BJ (cell line): ENCODE results near the gene FST. TPM values are rescaled to one million over a fixed set of nuclear protein-coding genes. Genes with fewer than 3 reads are reported as not detected.
A peak's percentile ranks its signal among the peaks of the same experiment; 100 is the strongest.

ENCODE experiments used
- CTCF ChIA-PET: fragments of 350-600 bp; formaldehyde crosslinking; extraction: SDS; loops from one replicate; lab custom pipeline; 2021; ENCODE audit warnings: antibody characterized with exemption, inconsistent platforms; lab: Yijun Ruan, JAX
- POLR2A ChIA-PET: fragments of 300-600 bp; sonication (Branson Sonifier 250); formaldehyde crosslinking; extraction: SDS; loops from one replicate; lab custom pipeline; 2021; ENCODE audit warnings: antibody characterized with exemption; lab: Charles Lee
- DNase-seq: peaks from one replicate; pipeline ENCODE4 v3.0.0-alpha.2; 2011; ENCODE audit warnings: low read depth
- H3K27me3 ChIP-seq: 2 replicates; pipeline ENCODE4 v1.6.0; 2011; ENCODE audit warnings: low read length; ENCODE audit not compliant: control insufficient read depth, insufficient read depth
- H3K36me3 ChIP-seq: 2 replicates; pipeline ENCODE4 v1.5.1; 2011; ENCODE audit warnings: low read length; ENCODE audit not compliant: control insufficient read depth, insufficient read depth
- H3K4me3 ChIP-seq: 2 replicates; pipeline ENCODE4 v1.5.1; 2011; ENCODE audit warnings: low read depth, mild to moderate bottlenecking, control low read depth, low read length
- polyA minus RNA-seq: library from RNA; depleted of rRNA, polyadenylated mRNA; stranded (reverse); fragments of >200 nt; gene quantifications from 2 replicates; pipeline ENCODE4 v1.2.3, GENCODE V29; 2011; rRNA and poly(A)+ RNA removed
- polyA plus RNA-seq: library from polyadenylated mRNA; depleted of rRNA; stranded (reverse); fragments of >200 nt; gene quantifications from 2 replicates; pipeline ENCODE4 v1.2.3, GENCODE V29; 2011; rRNA removed
- TF ChIP-seq, protein P1 (sequence below): IDR thresholded peaks from 2 replicates; pipeline ENCODE4 v1.5.1; 2011; ENCODE audit warnings: low read depth, mild to moderate bottlenecking, control low read depth, inconsistent platforms, low read length, moderate library complexity; ENCODE audit not compliant: insufficient read depth

FST gene
- polyA plus RNA-seq: 66.6 and 85.5 TPM in 2 replicates
- 29.4 and 34.2 TPM in 2 replicates for polyA minus RNA-seq

DNA sequence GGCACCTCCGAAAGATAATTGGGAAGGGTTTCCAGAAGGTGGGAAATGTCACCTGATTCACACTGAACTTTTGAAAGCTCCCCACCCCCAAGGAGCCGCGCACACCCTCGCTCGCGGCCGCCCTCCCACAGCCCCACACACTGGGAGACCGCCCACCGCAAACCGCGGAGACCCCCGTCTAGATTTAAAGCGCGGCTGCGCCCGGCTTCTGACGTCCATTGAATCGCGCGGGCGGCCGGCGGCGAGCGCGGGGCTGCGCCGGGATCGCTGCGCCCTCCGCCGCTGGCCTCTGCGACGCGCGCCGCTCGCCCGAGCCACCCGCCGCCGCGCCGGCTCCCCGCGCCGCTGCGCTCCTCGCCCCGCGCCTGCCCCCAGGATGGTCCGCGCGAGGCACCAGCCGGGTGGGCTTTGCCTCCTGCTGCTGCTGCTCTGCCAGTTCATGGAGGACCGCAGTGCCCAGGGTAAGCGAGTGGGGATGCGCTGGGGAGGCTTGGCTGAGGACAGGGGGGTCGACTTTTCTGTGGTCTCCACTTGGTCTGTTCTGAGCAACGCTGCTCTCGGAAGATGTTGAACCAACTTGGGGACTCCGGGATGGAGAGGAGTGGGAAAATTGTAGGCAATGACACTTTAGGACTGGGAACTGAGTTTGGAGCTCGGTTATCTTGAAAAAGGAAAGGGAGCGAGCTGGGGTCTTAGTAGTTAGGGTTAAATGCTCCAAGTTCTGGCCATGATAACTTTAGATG lies at the start of gene FST:
TSS of gene FST (plus strand) at position 214 of the 743 bp plus-strand sequence. CDS start at position 377, 163 bp downstream.
- POLR2A ChIA-PET: interaction anchor here (0.5 to 0.7 kb wide), 2 partner anchors 196 to 218 kb away, joined by 3 to 7 read pairs; no protein-coding TSS in a partner anchor
- peaks cover 7% of the 10 kb centered on the region for H3K36me3 ChIP-seq
- DNase-seq: no peak

GRCh38 chr5:53431665-53432064 lies 48.8 kb upstream of the FST start:
- no peak overlapping the region for H3K4me3 ChIP-seq
- TF ChIP-seq, protein P1, sequence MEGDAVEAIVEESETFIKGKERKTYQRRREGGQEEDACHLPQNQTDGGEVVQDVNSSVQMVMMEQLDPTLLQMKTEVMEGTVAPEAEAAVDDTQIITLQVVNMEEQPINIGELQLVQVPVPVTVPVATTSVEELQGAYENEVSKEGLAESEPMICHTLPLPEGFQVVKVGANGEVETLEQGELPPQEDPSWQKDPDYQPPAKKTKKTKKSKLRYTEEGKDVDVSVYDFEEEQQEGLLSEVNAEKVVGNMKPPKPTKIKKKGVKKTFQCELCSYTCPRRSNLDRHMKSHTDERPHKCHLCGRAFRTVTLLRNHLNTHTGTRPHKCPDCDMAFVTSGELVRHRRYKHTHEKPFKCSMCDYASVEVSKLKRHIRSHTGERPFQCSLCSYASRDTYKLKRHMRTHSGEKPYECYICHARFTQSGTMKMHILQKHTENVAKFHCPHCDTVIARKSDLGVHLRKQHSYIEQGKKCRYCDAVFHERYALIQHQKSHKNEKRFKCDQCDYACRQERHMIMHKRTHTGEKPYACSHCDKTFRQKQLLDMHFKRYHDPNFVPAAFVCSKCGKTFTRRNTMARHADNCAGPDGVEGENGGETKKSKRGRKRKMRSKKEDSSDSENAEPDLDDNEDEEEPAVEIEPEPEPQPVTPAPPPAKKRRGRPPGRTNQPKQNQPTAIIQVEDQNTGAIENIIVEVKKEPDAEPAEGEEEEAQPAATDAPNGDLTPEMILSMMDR: no peak
- H3K36me3 ChIP-seq: no peaks in the 10 kb centered on the region
- no peak for DNase-seq
- no peaks in the 10 kb centered on the region for H3K27me3 ChIP-seq
- POLR2A ChIA-PET: no interaction called here
- CTCF ChIA-PET: interaction anchor here (2.4 kb wide), 2 partner anchors 169 to 171 kb away, joined by 5 to 9 read pairs; no protein-coding TSS in a partner anchor

More for the DNA sequence above, at the start of gene FST:
- TF ChIP-seq, protein P1: no peak
- CTCF ChIA-PET: interaction anchor here (1.4 to 2.1 kb wide), 2 partner anchors 13 to 582 kb away, joined by 4 to 6 read pairs; no protein-coding TSS in a partner anchor
- Histone ChIP-seq H3K4me3 (peak within 1 kb of the TSS; percentile 89), H3K27me3 (no peaks in the 10 kb centered on the region)

- POLR2A ChIA-PET: no interaction called here
- H3K36me3 ChIP-seq: no peaks in the 10 kb centered on the region
- CTCF ChIA-PET: interaction anchor here (0.7 to 1.9 kb wide), 2 partner anchors 9 to 171 kb away, joined by 3 to 8 read pairs; no protein-coding TSS in a partner anchor
- TF ChIP-seq, protein P1: no peak
- H3K27me3 ChIP-seq: no peaks in the 10 kb centered on the region
- no peak for DNase-seq
- no peak overlapping the region for H3K4me3 ChIP-seq
These were observed 47.4 kb upstream of the FST start for GRCh38 chr5:53433026-53433425.

GRCh38 chr5:53434541-53434940 lies 45.9 kb upstream of the FST start:
- ChIA-PET POLR2A (interaction anchor here (0.6 kb wide), 1 partner anchor 787 kb away, joined by 6 read pairs; no protein-coding TSS in a partner anchor), CTCF (interaction anchor here (1.2 to 3.0 kb wide), 2 partner anchors 794 to 800 kb away, joined by 3 to 9 read pairs; no protein-coding TSS in a partner anchor)
- no peak for DNase-seq
- Histone ChIP-seq H3K4me3 (no peak overlapping the region), H3K27me3 (no peaks in the 10 kb centered on the region), H3K36me3 (no peaks in the 10 kb centered on the region)
- TF ChIP-seq, protein P1: no peak
